Type B pancreatic cell (in vitro differentiated cells): ENCODE data around the gene LAMTOR4. TPM values are rescaled to one million over a fixed set of nuclear protein-coding genes. Genes with fewer than 3 reads are reported as not detected.

ENCODE experiments used
- DNase-seq: peaks from one replicate; pipeline ENCODE4 v3.0.0; 2021; ENCODE audit warnings: mixed read lengths; ENCODE audit not compliant: unreplicated experiment; ENCODE audit errors: extremely low spot score
- H3K27ac Mint-ChIP-seq: 2 replicates; pipeline ENCODE4 v1.8.0; 2021; ENCODE audit warnings: mild to moderate bottlenecking, mixed read lengths
- H3K27me3 Mint-ChIP-seq: 2 replicates; pipeline ENCODE4 v1.8.0; 2021; ENCODE audit warnings: mixed read lengths
- H3K36me3 Mint-ChIP-seq: 2 replicates; pipeline ENCODE4 v1.8.0; 2021; ENCODE audit warnings: mixed read lengths
- H3K4me1 Mint-ChIP-seq: one replicate; pipeline ENCODE4 v1.8.0; 2021; ENCODE audit warnings: mixed read lengths; ENCODE audit not compliant: unreplicated experiment
- H3K4me3 Mint-ChIP-seq: 2 replicates; pipeline ENCODE4 v1.8.0; 2021; ENCODE audit warnings: mild to moderate bottlenecking, mixed read lengths
- H3K9me3 Mint-ChIP-seq: 2 replicates; pipeline ENCODE4 v1.8.0; 2021; ENCODE audit warnings: mixed read lengths
- CTCF ChIP-seq: fragments of 200-600 bp; sonication (generic); conservative IDR thresholded peaks from 2 replicates; pipeline ENCODE4 v1.5.0; 2021; ENCODE audit warnings: antibody characterized with exemption, mild to moderate bottlenecking
- total RNA-seq: library from RNA; stranded (reverse); gene quantifications from 2 replicates; pipeline ENCODE4 v1.2.1, GENCODE V29; 2021; ENCODE audit warnings: low replicate concordance

LAMTOR4 gene
- total RNA-seq, 1 donor from 2014 or later = 109 TPM

- Mint-ChIP-seq H3K9me3 (no peaks in the 10 kb centered on the region), H3K4me3 (peak overlapping the region; percentile 25), H3K36me3 (peaks cover 13% of the 10 kb centered on the region), H3K27ac (no peak overlapping the region), H3K4me1 (peaks cover 22% of the 10 kb centered on the region), H3K27me3 (peaks cover 9% of the 10 kb centered on the region)
- DNase-seq = no peak
- TF ChIP-seq CTCF = no peak
Observed at GRCh38 chr7:100173806-100174495, 25.2 kb downstream of the LAMTOR4 start.

GRCh38 chr7:100174582-100174981 lies 25.9 kb downstream of the LAMTOR4 start:
- Mint-ChIP-seq H3K4me3 (peak overlapping the region; percentile 93), H3K9me3 (no peaks in the 10 kb centered on the region), H3K27me3 (peaks cover 9% of the 10 kb centered on the region), H3K27ac (no peak overlapping the region), H3K4me1 (peaks cover 22% of the 10 kb centered on the region), H3K36me3 (peaks cover 13% of the 10 kb centered on the region)
- DNase-seq = no peak
- no peak for TF ChIP-seq CTCF

GRCh38 chr7:100175296-100175935 lies 26.7 kb downstream of the LAMTOR4 start:
- DNase-seq = no peak
- Mint-ChIP-seq H3K4me3 (peak overlapping the region; percentile 93), H3K27ac (peak overlapping the region; percentile 50), H3K4me1 (peaks cover 21% of the 10 kb centered on the region), H3K9me3 (no peaks in the 10 kb centered on the region), H3K27me3 (peaks cover 11% of the 10 kb centered on the region), H3K36me3 (peaks cover 13% of the 10 kb centered on the region)
- TF ChIP-seq CTCF = no peak

GRCh38 chr7:100176096-100177044 lies 27.7 kb downstream of the LAMTOR4 start:
- no peak for DNase-seq
- H3K27ac Mint-ChIP-seq = peak overlapping the region; percentile 50
- TF ChIP-seq CTCF = no peak
- H3K9me3 Mint-ChIP-seq = no peaks in the 10 kb centered on the region
- H3K36me3 Mint-ChIP-seq = peaks cover 13% of the 10 kb centered on the region
- H3K27me3 Mint-ChIP-seq = peaks cover 14% of the 10 kb centered on the region
- H3K4me3 Mint-ChIP-seq = peak overlapping the region; percentile 93
- peaks cover 16% of the 10 kb centered on the region for H3K4me1 Mint-ChIP-seq
